MV-4-11 (cell line): ENCODE results near the gene FTO.

ENCODE experiments used
- DNase-seq: peaks from one replicate; lab custom pipeline; 2025; lab: John Stamatoyannopoulos, UW

The FTO gene

GRCh38 chr16:53784291-53784690 is 80.3 kb downstream of the FTO start:
- no peak for DNase-seq

DNA sequence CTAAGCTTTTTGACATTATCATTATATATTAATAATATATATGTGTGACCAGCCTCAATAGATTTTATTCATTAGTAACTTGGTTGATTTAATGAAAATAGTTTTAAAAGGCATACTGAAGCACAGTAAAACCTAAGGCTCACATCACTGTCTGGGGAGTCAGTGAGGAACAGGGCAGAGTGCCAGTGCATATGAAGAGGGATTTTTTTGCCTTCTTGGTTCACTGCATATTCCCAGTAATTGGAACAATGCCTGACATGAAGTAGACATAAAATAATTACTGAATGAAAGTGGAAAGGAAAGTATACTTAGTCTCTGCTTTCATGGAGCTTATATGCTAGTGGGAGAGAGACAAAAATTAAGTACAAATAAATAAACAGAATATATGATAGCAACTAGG is 81.1 kb downstream of the FTO start:
- DNase-seq = no peak

GRCh38 chr16:53785916-53786315 is 82.0 kb downstream of the FTO start:
- no peak for DNase-seq

DNA sequence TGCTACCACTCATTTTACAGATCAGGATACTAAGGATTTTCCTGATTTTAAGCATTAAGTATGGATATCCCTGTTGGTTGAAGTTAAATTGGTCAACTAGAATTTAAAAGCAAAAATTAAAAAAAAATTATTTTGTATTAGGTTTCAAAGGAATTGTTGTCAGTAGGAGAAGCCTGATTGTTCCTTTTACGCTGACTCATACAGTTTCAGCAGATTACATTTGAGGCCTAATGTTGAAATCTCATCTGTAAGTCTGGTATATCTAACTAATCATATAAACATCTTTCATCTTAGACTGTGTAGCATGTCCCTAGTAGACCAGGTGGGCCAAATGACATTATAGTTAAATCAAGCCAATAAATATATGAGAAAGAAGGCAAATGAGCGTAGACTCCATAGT is 83.5 kb downstream of the FTO start:
- DNase-seq = peak; percentile 2

- peak; percentile 9 for DNase-seq
Observed at GRCh38 chr16:53789137-53789536, 85.2 kb downstream of the FTO start.

DNA sequence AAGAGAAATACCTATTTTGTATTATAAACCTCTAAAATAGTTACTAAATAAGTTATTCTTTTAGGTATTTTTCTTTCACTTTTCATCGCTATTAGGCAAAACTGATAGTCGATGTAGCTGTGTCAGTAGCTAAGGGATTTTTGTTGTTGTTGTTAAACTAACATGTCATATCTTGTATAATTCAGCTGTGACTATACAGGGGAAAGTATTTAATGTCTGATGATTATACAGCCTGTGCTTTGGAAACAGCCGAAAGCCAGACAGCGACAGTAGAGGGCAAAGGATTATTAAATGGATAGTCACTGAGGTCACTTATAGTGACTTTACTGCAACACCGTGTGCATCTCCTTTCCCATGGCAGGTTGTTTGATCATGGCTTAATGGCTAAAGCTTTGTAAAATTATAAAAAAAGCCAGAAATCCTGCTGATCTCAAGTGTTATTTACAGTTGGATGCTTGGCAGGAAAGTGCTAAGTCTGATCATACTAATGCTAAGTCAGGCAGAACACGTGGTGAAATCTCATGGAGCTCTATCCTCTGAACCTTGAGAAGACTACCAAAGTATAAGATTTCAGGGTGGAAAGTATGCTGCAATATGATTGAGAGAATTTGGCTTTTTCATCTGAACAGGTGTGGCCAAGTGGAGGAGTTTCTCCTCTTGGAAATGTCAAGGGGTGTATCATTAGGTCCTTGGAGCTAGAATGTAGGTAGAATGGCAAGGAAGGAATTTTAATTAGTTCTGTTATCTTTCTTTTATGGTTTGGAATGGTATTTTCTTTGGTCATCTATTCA is 88.4 kb downstream of the FTO start:
- DNase-seq = no peak

- no peak for DNase-seq
Observed at GRCh38 chr16:53803451-53803850, 99.5 kb downstream of the FTO start.

GRCh38 chr16:53803998-53804397 is 100.0 kb downstream of the FTO start:
- no peak for DNase-seq

DNA sequence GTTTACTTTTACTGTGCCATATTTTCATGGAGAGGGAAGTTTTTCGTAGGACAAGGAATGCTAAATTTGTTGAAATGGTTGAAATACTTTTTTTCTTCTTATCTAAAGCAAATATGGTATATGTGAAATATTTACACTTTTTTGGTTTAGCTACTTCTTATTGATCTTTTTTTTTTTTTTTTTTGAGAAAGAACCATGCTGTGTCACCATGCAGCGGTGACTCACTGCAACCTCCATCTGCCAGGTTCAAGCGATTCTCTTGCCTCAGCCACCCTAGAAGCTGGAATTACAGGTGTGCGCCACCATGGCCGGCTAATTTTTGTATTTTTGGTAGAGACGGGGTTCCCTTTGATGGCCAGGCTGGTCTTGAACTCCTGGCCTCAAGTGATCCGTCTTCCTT is 100.5 kb downstream of the FTO start:
- DNase-seq = no peak

DNA sequence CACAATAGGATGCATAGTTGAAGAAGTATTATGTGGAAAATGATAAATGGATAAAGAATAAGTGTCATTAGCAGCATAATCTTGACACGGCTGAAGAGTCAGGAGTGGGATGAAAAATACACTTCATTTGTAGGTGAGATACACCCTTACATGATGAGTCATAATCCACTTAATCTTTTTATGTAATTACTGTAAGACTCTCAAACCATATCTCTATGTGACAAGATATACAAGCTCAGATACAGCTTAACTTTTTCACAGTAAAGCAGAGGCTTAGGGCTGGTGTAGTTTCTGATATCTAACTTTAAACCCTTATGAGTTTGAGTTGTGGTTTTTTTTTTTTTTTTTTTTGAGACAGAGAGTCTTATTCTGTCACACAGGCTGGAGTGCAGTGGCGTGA is 101.2 kb downstream of the FTO start:
- no peak for DNase-seq

- DNase-seq = no peak
Observed at GRCh38 chr16:53805752-53806151, 101.8 kb downstream of the FTO start.

- no peak for DNase-seq
Observed at GRCh38 chr16:53809088-53809932, 105.4 kb downstream of the FTO start.

DNA sequence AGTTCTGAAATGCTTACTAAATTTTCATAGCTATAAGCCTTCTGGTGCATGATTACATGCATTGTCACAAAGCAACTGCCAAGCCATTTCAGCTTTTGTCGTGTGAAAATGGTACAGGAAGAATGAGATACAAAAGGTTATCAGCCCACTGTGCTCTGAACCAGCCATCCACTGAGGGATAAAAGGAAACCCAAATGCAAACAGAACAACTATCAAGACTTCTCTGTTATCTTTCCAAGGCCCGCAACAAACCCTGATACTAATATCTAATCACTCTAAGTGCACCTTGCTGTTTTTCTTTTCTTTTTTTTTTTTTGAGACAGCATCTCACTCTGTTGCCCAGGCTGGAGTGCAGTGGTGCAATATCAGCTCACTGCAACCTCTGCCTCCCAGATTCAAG is 109.0 kb downstream of the FTO start:
- DNase-seq = no peak

DNA sequence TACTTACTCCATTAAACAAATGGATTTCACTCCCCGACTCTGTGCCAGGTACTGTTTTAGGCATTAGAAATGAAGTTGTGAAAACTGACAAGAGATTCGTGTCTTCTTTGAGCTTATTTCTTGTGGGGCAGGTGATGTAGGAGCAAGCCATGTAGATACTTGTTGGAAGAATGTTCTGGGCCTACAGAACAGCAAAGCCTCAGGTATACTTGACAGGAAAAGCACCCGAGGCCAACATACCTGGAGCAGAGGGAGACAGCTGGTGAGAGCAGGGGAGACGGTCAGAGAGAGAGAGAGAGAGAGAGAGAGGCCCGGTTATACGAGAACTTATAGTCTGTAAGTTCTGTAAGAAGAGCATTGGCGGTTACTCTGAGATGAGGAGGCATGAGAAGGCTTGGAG is 110.8 kb downstream of the FTO start:
- DNase-seq = no peak

DNA sequence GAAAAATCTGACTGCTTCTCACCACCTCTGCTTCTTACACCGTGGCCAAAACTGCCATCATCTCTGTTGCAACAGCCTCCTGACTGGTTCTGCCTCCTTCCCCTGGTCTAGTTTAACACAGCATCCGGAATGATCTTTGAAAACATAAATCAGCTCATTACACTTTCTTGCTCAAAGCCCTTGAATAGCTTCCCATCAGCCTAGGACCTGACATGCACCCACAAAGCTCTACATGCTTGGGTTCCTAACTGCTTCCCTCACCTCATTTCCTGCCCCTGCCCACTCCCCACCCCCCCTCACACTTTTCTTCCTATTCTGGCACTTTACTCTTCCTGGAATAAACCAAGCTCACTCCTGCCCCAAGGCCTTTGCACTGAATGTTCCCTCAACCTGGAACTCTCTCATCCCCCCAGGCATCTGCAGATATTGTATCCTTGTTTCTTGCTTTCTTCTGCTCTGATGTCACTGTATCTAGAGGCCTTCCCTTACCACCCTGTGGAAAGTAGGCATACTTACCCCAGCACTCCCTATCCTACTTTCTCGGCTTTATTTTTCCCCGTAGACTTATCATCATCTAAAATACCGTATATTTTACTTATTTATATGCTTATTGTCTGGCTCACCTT is 112.4 kb downstream of the FTO start:
- DNase-seq = no peak

GRCh38 chr16:53817117-53817755 is 113.3 kb downstream of the FTO start:
- no peak for DNase-seq

DNA sequence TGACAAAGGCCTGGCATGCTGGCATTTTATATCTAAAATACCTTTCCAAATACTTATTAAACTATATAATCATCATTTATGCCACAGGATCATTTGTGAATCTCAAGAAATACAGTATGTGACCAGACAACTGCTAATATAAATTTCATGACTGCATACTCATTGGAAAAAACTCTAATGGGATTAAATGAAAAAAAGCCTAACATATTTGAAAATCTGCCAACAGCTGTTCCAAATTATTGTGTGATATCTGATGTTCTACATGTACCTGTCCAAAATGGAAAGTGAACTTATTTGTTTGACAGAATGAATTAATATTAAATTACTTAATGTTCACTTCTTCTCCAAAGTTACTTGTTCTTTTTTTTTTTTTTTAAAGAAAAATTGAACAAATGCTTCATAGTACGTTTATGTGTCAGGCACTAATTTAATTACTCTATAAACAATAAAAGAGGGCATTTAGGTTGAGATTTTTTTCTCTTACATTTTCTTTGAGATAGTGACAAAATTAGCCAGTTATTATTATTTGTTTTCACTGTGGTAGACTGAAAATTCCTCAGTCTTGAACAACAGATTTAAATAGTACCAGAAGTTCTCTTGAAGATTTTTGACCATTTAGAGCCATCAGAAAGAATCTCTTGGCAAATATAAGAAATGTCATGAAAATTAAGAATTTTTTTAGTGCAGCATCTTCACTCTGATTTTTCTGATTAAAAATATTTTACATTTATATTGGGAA is 114.0 kb downstream of the FTO start:
- no peak for DNase-seq

GRCh38 chr16:53821487-53821886 is 117.5 kb downstream of the FTO start:
- DNase-seq = no peak

DNA sequence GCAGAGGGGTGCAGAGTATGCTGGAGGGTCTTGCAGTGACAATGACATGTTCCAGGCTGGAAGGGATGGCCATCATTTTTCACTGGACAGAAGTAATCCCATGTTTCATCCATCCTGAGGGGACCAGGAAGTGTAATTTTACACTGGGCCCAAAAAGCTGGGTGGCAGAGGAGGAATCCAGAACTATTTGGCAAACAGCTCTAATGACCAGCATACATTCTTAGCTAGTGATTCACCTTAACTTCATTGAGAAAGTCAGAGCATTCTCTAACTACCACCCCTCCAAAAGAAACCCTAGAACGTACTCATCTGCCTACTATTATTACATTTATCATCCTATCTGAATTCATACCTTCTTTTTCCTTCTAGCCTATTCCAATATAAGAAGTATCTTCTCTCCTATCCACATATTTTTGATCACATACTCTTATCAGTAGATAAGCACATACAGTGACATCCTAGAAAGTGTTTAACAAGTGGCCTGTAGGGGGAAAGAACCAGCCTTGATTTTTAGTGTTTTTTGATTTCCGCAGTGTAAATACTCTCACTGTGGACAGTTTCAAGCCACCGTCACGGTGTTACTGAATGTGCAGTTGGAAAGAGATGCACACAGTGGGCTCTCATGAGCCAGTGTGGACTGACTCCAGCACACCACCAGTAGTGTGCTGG is 118.1 kb downstream of the FTO start:
- no peak for DNase-seq

GRCh38 chr16:53822936-53823529 is 119.1 kb downstream of the FTO start:
- peak; percentile 24 for DNase-seq

DNA sequence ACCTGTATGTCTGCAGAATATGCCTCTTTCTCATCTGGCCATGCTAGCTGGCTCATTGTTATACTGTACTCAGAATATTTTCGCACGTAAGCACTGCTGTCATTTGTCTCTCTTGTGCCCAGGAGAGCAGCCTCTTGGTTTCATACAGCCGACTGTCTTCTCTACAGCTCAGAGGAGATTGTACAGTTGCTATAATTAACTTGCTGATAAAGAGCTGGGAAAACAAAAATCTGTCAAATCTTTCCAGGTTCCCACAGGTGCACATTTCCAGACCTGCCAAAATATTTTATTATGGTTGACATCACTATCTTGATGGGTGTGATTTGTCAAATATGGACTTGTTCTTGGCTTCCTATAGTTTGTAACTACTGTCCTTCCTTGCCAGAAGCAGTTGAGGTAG is 122.7 kb downstream of the FTO start:
- DNase-seq = no peak
